GM12878 (cell line): Measurements from ENCODE around the gene DNAAF2.

Experiments used
- ATF7 ChIP-seq: fragments of 450-650 bp; IDR thresholded peaks from 2 replicates; pipeline ENCODE4 v1.6.1; 2016; ENCODE audit warnings: low read depth, mild to moderate bottlenecking
- CREB1 ChIP-seq: IDR thresholded peaks from 2 replicates; pipeline ENCODE4 v1.6.1; 2012; ENCODE audit warnings: low read depth, mild to moderate bottlenecking, inconsistent platforms
- CTCF ChIP-seq, 3 experiments: IDR thresholded peaks in 2 of 3; conservative IDR thresholded peaks in 1 of 3; 2 replicates each; pipeline ENCODE4 v1.5.1; 2011; ENCODE audit warnings: low read depth in 3 of 3, low read length in 3 of 3, mild to moderate bottlenecking in 3 of 3, control low read depth in 2 of 3, moderate library complexity in 2 of 3, inconsistent platforms in 1 of 3, mixed read lengths in 1 of 3; ENCODE audit not compliant: control insufficient read depth in 2 of 3, insufficient read depth in 1 of 3; ENCODE audit errors: extremely low read depth in 1 of 3
- EZH2 ChIP-seq: IDR thresholded peaks from 2 replicates; pipeline ENCODE4 v1.6.1; 2012; ENCODE audit warnings: low read depth, mild to moderate bottlenecking, control low read depth, inconsistent platforms, low read length, borderline replicate concordance; ENCODE audit not compliant: control insufficient read depth
- FOS ChIP-seq: IDR thresholded peaks from 3 replicates; pipeline ENCODE4 v1.6.1; 2011; ENCODE audit warnings: borderline replicate concordance; ENCODE audit not compliant: insufficient read length; ENCODE audit errors: extremely low read depth
- IRF5 ChIP-seq: fragments of 450-650 bp; IDR thresholded peaks from 2 replicates; pipeline ENCODE4 v1.6.1; 2017; ENCODE audit warnings: borderline replicate concordance
- MEF2A ChIP-seq: IDR thresholded peaks from 2 replicates; pipeline ENCODE4 v1.6.1; 2011; ENCODE audit warnings: low read depth, mild to moderate bottlenecking, low read length, moderate library complexity; ENCODE audit not compliant: insufficient read depth
- POLR2A ChIP-seq: IDR thresholded peaks from 2 replicates; pipeline ENCODE4 v1.6.1; 2011; ENCODE audit warnings: low read depth, mild to moderate bottlenecking, low read length
- POU2F2 ChIP-seq: IDR thresholded peaks from 3 replicates; pipeline ENCODE4 v1.6.1; 2011; ENCODE audit warnings: low read depth, mild to moderate bottlenecking, low read length, borderline replicate concordance
- RFX5 ChIP-seq: IDR thresholded peaks from 2 replicates; pipeline ENCODE4 v1.6.1; 2011; ENCODE audit warnings: low read depth, low read length, improper control_type of control experiment
- SRF ChIP-seq, 2 experiments: IDR thresholded peaks; 2 replicates each; pipeline ENCODE4 v1.6.1; 2011; ENCODE audit warnings: low read depth in 2 of 2, low read length in 2 of 2, mild to moderate bottlenecking in 1 of 2, moderate library complexity in 1 of 2
- STAT3 ChIP-seq: IDR thresholded peaks from 2 replicates; pipeline ENCODE4 v1.6.1; 2011; ENCODE audit warnings: low read depth, low read length, improper control_type of control experiment
- ZNF24 ChIP-seq: fragments of 450-650 bp; IDR thresholded peaks from 2 replicates; pipeline ENCODE4 v1.6.1; 2017; ENCODE audit warnings: antibody characterized with exemption, mild to moderate bottlenecking
- TF ChIP-seq, protein P1 (sequence below): IDR thresholded peaks from 2 replicates; pipeline ENCODE4 v1.6.1; 2012; ENCODE audit warnings: mild to moderate bottlenecking, low read depth, low read length

DNA sequence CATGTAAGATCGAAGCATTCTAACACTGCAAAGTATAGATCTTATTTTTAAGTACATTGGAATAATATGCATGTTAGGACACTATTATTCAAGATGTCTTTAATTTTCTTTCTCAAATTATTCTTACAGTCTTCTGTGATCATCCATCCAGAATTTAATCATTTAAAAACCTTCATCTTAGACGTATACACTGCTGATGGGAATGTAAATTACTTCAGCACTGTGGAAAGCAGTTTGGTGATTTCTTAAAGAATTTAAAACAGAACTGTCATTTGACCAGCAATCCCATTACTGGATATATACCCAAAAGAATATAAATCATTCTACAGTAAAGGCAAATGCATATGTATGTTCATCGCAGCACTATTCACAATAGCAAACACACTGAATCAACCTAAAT is 45.7 kb downstream of the DNAAF2 start:
- TF ChIP-seq, protein P1, sequence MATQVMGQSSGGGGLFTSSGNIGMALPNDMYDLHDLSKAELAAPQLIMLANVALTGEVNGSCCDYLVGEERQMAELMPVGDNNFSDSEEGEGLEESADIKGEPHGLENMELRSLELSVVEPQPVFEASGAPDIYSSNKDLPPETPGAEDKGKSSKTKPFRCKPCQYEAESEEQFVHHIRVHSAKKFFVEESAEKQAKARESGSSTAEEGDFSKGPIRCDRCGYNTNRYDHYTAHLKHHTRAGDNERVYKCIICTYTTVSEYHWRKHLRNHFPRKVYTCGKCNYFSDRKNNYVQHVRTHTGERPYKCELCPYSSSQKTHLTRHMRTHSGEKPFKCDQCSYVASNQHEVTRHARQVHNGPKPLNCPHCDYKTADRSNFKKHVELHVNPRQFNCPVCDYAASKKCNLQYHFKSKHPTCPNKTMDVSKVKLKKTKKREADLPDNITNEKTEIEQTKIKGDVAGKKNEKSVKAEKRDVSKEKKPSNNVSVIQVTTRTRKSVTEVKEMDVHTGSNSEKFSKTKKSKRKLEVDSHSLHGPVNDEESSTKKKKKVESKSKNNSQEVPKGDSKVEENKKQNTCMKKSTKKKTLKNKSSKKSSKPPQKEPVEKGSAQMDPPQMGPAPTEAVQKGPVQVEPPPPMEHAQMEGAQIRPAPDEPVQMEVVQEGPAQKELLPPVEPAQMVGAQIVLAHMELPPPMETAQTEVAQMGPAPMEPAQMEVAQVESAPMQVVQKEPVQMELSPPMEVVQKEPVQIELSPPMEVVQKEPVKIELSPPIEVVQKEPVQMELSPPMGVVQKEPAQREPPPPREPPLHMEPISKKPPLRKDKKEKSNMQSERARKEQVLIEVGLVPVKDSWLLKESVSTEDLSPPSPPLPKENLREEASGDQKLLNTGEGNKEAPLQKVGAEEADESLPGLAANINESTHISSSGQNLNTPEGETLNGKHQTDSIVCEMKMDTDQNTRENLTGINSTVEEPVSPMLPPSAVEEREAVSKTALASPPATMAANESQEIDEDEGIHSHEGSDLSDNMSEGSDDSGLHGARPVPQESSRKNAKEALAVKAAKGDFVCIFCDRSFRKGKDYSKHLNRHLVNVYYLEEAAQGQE = no peak
- TF ChIP-seq CREB1 = no peak
- TF ChIP-seq RFX5 = no peak
- no peak for TF ChIP-seq ZNF24
- no peak for TF ChIP-seq MEF2A
- TF ChIP-seq SRF (IDR thresholded peaks at IDR 0.05; ENCODE audit: low read depth in 2 of 2, low read length in 2 of 2) = no peak
- no peak for TF ChIP-seq FOS
- no peak for TF ChIP-seq ATF7
- TF ChIP-seq IRF5 = no peak
- TF ChIP-seq EZH2 = no peak
- no peak for TF ChIP-seq CTCF (IDR thresholded peaks at IDR 0.05 in 2 of 3, conservative IDR thresholded peaks at IDR 0.05 in 1 of 3; ENCODE audit: control insufficient read depth in 2 of 3, extremely low read depth in 1 of 3, insufficient read depth in 1 of 3, low read depth in 3 of 3, low read length in 3 of 3)
- no peak for TF ChIP-seq POU2F2
- TF ChIP-seq STAT3 = no peak
- TF ChIP-seq POLR2A = no peak
